SJSA1 (cell line): ENCODE data around the gene NKAPD1. TPM values are rescaled to one million over a fixed set of nuclear protein-coding genes. Genes with fewer than 3 reads are reported as not detected.
"Not testable (repeated sequence)": the region's sequence is repeated elsewhere in the genome, so short reads cannot be mapped to it uniquely, and the experiment has no call there.

Experiments
- DNase-seq, 2 experiments: peaks; one replicate each; pipeline ENCODE4 v3.0.0-alpha.2; 2015 to 2020; ENCODE audit warnings: low spot score in 2 of 2, low read depth in 1 of 2
- H3K27ac ChIP-seq: fragments of 250-450 bp; sonication (Bioruptor Pico); 2 replicates; pipeline ENCODE4 v1.5.1; 2020; ENCODE audit warnings: mild to moderate bottlenecking, moderate library complexity
- H3K27me3 ChIP-seq: fragments of 250-450 bp; sonication (Bioruptor Pico); replicated peaks from 2 replicates; pipeline ENCODE4 v1.5.1; 2020; ENCODE audit warnings: mild to moderate bottlenecking, moderate library complexity
- H3K36me3 ChIP-seq: fragments of 250-450 bp; sonication (Bioruptor Pico); 2 replicates; pipeline ENCODE4 v1.5.1; 2020; ENCODE audit warnings: mild to moderate bottlenecking
- H3K4me1 ChIP-seq: fragments of 250-450 bp; sonication (Bioruptor Pico); replicated peaks from 2 replicates; pipeline ENCODE4 v1.6.1; 2021; ENCODE audit warnings: mild to moderate bottlenecking
- H3K4me3 ChIP-seq: fragments of 250-450 bp; sonication (Bioruptor Pico); 2 replicates; pipeline ENCODE4 v1.5.1; 2020; ENCODE audit warnings: mild to moderate bottlenecking
- H3K9me3 ChIP-seq: fragments of 250-450 bp; sonication (Bioruptor Pico); replicated peaks from 2 replicates; pipeline ENCODE4 v1.5.1; 2020; ENCODE audit warnings: mild to moderate bottlenecking
- total RNA-seq: library from RNA; depleted of rRNA; stranded (reverse); fragments of >200 nt; shearing (Covaris generic); gene quantifications from 2 replicates; pipeline ENCODE4 v1.2.3, GENCODE V29; 2014

The NKAPD1 gene
- total RNA-seq, 1 experiment from 2014 or later = 13.5 TPM

DNA sequence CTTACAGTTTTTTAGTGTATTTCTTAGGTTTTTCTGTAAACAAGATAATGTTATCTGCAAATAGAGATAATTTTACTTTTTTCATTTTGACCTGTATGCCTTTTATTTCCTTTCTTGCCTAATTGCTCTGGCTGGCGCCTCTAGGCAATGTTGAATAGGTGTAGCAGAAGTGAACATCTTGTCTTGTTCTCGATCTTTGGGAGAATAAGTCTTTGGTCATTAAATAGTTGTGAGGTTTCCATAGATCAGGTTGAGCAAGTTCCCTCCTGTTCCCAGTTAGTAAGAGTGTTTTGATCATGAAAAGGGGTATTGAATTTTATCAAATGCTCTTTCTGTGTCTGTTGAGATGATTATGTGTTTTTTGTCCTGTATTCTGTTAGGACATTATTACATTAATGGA, 24.3 kb upstream of the NKAPD1 start:
- no peak overlapping the region for H3K27ac ChIP-seq
- peaks cover 10% of the 10 kb centered on the region; the same call in 1 of the 2 replicates for H3K36me3 ChIP-seq
- H3K4me3 ChIP-seq = no peak overlapping the region
- H3K9me3 ChIP-seq = no peaks in the 10 kb centered on the region
- no peaks in the 10 kb centered on the region for H3K27me3 ChIP-seq
- no peak for DNase-seq
- H3K4me1 ChIP-seq = peaks cover 4% of the 10 kb centered on the region; the same call in 1 of the 2 replicates

DNA sequence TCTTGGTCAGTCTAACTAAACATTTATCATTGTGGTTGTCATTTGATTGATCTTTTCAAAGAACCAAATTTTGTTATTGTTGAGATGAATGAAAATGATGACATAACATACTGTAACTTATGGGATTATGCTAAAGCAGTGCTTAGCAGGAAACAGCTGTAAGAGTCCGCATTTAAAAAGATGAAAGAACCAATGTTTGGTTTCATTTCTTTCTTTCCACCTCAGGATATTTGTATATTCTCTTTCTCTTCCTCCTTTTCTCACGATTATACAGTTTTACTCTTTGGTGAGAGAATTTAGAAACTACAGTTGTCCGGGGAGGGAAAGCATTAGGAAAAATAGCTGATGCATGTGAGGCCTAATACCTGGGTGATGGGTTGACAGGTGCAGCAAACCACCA, 23.4 kb upstream of the NKAPD1 start:
- no peak overlapping the region for H3K27ac ChIP-seq
- H3K4me3 ChIP-seq = no peak overlapping the region
- no peaks in the 10 kb centered on the region for H3K27me3 ChIP-seq
- peaks cover 10% of the 10 kb centered on the region; the same call in 1 of the 2 replicates for H3K36me3 ChIP-seq
- no peaks in the 10 kb centered on the region for H3K9me3 ChIP-seq
- peaks cover 4% of the 10 kb centered on the region; the same call in 1 of the 2 replicates for H3K4me1 ChIP-seq
- no peak for DNase-seq

DNA sequence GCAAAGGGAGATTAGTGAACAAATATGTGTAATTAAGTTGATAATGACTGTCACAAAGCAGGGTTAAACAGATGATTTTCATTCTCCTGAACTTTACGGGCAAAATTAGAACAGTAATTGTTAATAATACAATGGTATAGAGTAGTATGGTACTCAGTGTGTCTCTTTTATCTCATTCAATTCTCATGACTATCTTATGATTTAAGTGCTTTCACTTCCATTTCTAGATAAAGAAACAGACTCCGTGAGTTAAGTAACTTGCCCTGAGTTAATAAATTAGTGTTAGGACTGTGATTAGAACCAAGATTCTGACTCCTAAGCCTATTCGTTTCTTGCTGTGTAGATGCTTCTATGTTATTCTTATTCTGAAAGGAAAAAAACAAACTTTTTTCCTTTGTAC, 22.3 kb upstream of the NKAPD1 start:
- H3K36me3 ChIP-seq = peaks cover 10% of the 10 kb centered on the region; the same call in 1 of the 2 replicates
- no peaks in the 10 kb centered on the region for H3K27me3 ChIP-seq
- H3K9me3 ChIP-seq = no peaks in the 10 kb centered on the region
- H3K4me3 ChIP-seq = no peak overlapping the region
- H3K4me1 ChIP-seq = peaks cover 4% of the 10 kb centered on the region; the same call in 1 of the 2 replicates
- H3K27ac ChIP-seq = no peak overlapping the region
- no peak for DNase-seq

DNA sequence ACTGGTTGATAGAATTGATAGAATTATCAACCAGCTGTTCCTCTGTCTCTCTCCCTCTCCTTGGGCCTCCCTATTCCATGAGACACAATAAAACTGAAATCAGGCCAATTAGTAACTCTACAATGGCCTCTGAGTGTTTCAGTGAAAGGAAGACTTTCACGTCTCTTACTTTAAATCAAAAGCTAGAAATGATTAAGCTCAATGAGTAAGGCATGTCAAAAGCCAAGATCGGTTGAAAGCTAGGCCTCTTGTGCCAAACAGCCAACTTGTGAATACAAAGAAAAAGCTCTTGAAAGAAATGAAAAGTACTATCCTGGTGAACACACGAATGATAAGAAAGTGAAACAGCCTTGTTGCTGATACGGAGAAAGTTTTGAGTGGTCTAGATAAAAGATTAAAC, 16.9 kb upstream of the NKAPD1 start:
- no peak for DNase-seq
- Histone ChIP-seq H3K27me3 (no peaks in the 10 kb centered on the region), H3K27ac (no peak overlapping the region), H3K9me3 (no peaks in the 10 kb centered on the region), H3K4me1 (no peaks in the 10 kb centered on the region), H3K36me3 (peaks cover 7% of the 10 kb centered on the region), H3K4me3 (no peak overlapping the region)

DNA sequence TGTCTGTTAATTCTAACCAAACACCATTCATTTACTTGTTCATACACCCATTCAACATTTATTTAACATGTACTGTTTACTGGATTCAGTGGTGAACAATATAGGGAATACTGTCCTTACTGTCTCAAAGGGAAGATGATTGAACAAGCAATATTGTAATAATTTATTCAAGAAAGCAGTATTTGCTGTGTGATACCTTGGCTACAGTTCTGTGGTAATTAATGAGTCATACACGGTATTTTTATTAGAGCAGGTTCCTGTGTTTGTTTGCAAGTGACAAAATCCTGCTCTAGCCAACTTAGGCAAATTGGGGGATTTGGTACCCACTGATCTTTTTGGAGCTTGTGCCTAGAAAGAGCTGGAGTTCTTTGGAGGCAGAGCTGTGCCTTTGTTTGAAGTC, 16.0 kb upstream of the NKAPD1 start:
- Histone ChIP-seq H3K36me3 (peaks cover 5% of the 10 kb centered on the region; the same call in 1 of the 2 replicates), H3K27me3 (no peaks in the 10 kb centered on the region)

DNA sequence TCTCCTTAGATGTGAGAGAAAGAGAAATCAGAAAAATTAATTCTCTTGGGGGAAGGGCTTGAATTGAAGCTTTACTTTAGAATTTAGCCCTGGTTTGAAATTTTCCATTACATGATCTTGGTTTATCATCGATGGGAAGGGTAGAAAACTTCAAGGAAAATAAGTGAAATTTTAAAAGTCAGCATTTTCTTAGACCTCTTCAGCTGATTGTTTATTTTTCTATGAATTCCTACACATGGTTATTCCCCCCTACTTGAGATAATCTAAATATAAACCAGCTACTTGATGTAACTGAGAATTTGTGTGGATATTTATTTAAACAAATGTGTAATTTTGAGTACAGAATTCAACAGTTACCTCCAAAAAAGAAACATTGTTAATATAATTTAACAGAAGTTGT, 11.2 kb upstream of the NKAPD1 start:
- no peak overlapping the region for H3K27ac ChIP-seq
- no peaks in the 10 kb centered on the region for H3K27me3 ChIP-seq
- peaks cover 3% of the 10 kb centered on the region; the same call in 1 of the 2 replicates for H3K4me1 ChIP-seq
- no peak for DNase-seq
- no peaks in the 10 kb centered on the region for H3K9me3 ChIP-seq
- no peak overlapping the region for H3K4me3 ChIP-seq
- H3K36me3 ChIP-seq = peaks cover 5% of the 10 kb centered on the region; the same call in 1 of the 2 replicates

More for the DNA sequence above, 16.0 kb upstream of the NKAPD1 start:
- Histone ChIP-seq H3K27ac (no peak overlapping the region), H3K4me1 (peaks cover 3% of the 10 kb centered on the region; the same call in 1 of the 2 replicates), H3K9me3 (no peaks in the 10 kb centered on the region), H3K4me3 (no peak overlapping the region)
- DNase-seq = no peak

DNA sequence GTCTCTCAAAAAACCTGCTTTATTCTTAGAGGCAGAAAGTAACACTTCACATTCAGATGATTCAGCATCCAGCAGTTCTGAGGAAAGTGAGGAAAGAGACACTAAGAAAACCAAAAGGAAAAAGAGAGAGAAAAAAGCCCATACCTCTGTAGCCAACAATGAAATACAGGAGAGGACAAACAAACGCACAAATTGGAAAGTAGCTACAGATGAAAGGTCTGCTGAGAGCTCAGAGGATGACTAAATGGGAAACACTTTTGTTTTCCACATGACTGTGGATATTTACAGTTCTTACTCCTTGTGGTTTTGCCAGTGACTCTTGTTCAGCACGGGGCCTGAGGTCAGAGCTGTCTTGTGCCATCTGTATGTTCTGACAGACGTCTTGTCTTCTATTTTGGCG, 8.6 kb downstream of the NKAPD1 start:
- peak overlapping the region; percentile 72 for H3K27ac ChIP-seq
- H3K27me3 ChIP-seq = no peaks in the 10 kb centered on the region
- no peak overlapping the region for H3K4me3 ChIP-seq
- H3K36me3 ChIP-seq = peaks cover 47% of the 10 kb centered on the region
- peaks cover 16% of the 10 kb centered on the region for H3K4me1 ChIP-seq
- no peaks in the 10 kb centered on the region for H3K9me3 ChIP-seq
- peak; percentile 45 to 51 for DNase-seq

DNA sequence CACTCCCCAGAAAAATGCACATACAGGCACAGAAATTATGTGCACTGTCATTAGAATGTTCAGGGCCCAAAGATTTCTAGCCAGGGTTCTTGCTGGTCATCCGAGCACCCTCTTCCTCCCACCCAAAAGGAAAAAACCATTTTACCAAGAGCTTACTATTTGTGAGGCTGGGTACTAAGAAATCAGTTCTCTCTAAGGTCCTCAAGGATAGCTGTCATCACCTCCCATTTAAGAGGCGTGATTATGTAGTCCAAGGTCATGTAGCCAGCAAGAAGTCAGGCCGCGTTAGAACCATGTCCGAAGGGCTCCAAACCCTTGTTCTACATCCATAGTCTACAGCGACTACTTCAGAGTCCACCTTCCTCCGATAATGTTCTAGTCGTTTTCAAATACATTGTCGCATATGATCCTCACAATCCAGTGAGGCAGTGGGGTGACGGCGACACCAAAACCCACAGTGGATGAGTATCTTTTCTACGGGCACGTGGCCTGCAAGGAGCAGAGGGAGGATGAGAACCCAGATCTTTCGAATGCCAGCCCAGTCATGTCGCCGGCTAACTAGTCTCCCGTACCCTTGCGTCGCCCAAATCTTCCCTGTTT, 11.8 kb downstream of the NKAPD1 start:
- H3K4me1 ChIP-seq = peaks cover 16% of the 10 kb centered on the region
- no peaks in the 10 kb centered on the region for H3K27me3 ChIP-seq
- H3K4me3 ChIP-seq = peak overlapping the region; percentile 64
- no peak overlapping the region for H3K27ac ChIP-seq
- H3K9me3 ChIP-seq = no peaks in the 10 kb centered on the region
- H3K36me3 ChIP-seq = peaks cover 62% of the 10 kb centered on the region
- DNase-seq = no peak

DNA sequence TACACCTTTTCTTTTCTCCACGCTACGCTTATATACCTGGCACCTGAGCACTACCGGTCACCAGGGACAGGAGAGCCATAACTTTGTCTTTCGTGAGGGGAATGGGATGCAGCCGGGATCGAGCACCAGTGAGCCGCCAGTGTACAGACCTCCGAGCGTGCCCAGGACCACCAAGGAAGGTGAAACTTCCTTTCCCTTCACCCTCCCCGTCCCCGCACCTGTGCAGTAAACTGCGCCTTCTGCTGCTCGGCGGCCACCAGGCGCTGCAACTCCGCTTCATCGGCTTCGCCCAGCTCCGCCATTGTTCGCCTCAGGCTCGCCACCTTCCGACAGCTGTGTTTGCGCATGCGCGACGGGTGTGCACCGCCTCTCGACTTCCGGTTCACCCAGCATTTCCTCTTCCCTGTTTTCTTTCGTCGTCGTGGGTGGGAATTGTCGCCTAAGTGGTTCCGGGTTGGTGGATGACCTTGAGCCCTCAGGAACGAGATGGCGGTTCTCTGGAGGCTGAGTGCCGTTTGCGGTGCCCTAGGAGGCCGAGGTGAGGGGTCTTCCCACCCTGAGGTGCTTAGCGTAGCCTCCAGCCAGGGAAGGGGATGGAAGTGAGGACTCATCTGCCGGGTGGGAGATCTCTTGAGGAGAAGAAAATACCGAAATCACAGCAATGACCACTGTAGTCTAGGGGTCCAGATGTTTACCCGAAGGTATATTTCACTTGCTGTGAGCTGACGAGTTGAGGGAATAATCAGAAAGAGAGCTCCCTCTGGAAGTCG, 12.5 kb downstream of the NKAPD1 start, which contains the start of the genes SDHD and TIMM8B:
SDHD (plus strand) TSS at position 452 of the 770 bp plus-strand sequence; CDS start at position 487, 35 bp downstream.
TIMM8B (minus strand) TSS at position 335 of the 770 bp plus-strand sequence; CDS start at position 302, 33 bp downstream.
- Histone ChIP-seq H3K4me3 (peak within 1 kb of the TSS; percentile 64), H3K4me1 (peaks cover 16% of the 10 kb centered on the region), H3K27me3 (no peaks in the 10 kb centered on the region), H3K27ac (peak within 1 kb of the TSS; percentile 53), H3K36me3 (peaks cover 65% of the 10 kb centered on the region), H3K9me3 (no peaks in the 10 kb centered on the region)
- peak; percentile 80 to 90 for DNase-seq

DNA sequence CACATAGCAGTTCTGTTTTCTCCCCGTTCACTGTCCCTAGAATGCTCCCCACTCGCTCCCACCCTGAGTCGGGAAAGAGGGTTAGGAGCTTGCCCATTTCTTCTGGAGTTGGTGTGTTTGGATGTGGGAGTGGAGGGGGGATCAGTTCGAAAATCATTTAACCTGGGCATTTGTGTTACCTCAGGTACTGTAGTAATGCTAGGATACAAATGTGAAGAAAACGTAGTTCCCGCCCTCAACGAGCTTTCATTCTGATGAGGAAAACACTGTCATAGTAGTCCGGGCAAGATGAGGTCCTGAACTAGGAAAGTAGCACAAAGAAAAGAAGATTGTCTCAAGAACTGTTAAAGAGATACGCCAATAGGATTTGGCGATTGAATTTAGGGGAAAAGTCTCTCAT, 13.1 kb downstream of the NKAPD1 start:
- Histone ChIP-seq H3K36me3 (peaks cover 66% of the 10 kb centered on the region), H3K27ac (peak overlapping the region; percentile 53), H3K27me3 (no peaks in the 10 kb centered on the region), H3K4me3 (peak overlapping the region; percentile 64), H3K9me3 (no peaks in the 10 kb centered on the region), H3K4me1 (peaks cover 16% of the 10 kb centered on the region)
- DNase-seq = no peak

DNA sequence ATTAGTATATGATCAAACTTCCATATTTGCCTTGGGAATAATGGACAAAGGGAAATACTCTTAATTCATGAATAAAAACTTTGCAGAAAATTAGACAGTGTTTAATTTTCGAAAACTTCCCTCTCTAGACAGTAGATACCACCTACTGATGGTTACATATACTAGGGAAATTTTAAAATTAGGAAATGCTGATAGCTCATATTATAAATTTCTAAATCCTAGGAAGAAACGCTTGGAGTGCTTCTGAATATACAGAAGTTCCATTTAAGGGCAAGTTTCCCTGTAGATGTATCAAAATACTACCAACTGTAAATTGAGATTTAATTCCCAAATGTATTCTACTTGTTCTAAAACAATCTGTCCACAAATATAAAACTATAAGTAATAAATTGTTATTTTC, 21.2 kb downstream of the NKAPD1 start:
- DNase-seq, H3K4me1 ChIP-seq, H3K27me3 ChIP-seq, H3K27ac ChIP-seq, H3K4me3 ChIP-seq, H3K9me3 ChIP-seq: not testable (repeated sequence)
- H3K36me3 ChIP-seq = peaks cover 14% of the 10 kb centered on the region

DNA sequence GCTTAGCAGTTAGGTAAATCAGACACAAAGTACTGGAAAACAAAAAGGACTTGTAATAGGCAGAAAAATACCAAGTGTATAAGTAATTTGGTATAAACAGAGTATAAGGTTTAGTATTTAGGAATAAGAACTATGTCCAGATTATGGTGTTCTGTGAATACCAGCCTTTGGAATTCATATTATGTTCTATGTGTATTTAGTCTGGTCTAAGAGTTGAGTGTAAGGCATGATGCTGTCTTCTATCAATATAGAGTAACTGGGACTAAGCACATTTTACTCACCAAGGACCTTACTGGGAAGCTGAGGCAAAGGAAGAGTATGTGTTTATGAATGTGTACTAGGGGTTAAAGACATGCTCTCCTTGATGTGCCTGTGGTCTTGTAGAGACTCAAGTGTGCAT, 22.1 kb downstream of the NKAPD1 start:
- Histone ChIP-seq H3K4me3 (no peak overlapping the region), H3K9me3 (no peaks in the 10 kb centered on the region), H3K27ac (no peak overlapping the region), H3K36me3 (peaks cover 5% of the 10 kb centered on the region; the same call in 1 of the 2 replicates), H3K4me1 (peaks cover 11% of the 10 kb centered on the region), H3K27me3 (no peaks in the 10 kb centered on the region)
- DNase-seq = peak in 1 of 2 experiments; percentile 7

DNA sequence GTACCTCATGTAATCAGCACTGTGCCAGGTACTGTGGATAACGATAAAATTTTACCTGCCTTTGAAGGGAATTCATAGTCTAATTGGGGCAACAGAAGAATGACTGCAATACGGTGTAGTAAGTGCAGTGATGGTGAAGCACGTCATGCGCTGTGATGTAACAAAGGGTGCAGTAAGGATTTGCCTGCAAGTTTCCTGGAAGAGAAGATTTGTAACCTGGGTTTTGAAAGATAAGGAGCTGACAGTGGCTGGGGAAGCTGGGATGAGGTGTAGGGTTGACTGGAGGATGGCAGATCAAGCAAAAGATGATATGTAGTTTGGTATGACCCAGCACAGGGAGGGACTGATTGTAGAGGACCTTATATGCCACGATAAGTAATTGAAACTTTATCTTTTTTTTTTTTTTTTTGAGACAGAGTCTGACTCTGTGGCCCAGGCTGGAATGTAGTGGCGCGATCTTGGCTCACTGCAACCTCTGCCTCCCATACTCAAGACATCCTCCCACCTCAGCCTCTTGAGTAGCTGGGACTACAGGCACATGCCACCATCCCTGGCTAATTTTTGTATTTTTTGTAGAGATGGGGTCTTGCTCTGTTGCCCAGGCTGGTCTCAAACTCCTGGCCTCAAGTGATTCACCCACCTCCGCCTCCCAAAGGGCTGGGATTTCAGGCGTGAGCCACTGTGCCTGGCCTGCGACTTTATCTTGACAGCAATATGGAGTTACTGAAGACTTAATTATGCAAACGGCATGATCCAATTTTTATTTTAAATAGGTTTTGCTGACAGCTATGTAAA, 23.8 kb downstream of the NKAPD1 start:
- no peak overlapping the region for H3K4me3 ChIP-seq
- DNase-seq = no peak
- H3K27ac ChIP-seq = no peak overlapping the region
- H3K9me3 ChIP-seq = no peaks in the 10 kb centered on the region
- no peaks in the 10 kb centered on the region for H3K27me3 ChIP-seq
- peaks cover 12% of the 10 kb centered on the region for H3K4me1 ChIP-seq
- H3K36me3 ChIP-seq = peaks cover 2% of the 10 kb centered on the region; the same call in 1 of the 2 replicates
